22Rv1 (cell line): ENCODE measurements around the gene ADIPOR2.

Experiments
- H3K27ac ChIP-seq: fragments of 450-650 bp; 2 replicates; pipeline ENCODE4 v1.5.1; 2017
- ZFX ChIP-seq: fragments of 450-650 bp; IDR thresholded peaks from 2 replicates; pipeline ENCODE4 v1.6.1; 2017; ENCODE audit warnings: antibody characterized with exemption, borderline replicate concordance
- TF ChIP-seq, protein P1 (sequence below): fragments of 450-650 bp; IDR thresholded peaks from 2 replicates; pipeline ENCODE4 v1.5.1; 2017; ENCODE audit warnings: mild to moderate bottlenecking

ADIPOR2 gene

DNA sequence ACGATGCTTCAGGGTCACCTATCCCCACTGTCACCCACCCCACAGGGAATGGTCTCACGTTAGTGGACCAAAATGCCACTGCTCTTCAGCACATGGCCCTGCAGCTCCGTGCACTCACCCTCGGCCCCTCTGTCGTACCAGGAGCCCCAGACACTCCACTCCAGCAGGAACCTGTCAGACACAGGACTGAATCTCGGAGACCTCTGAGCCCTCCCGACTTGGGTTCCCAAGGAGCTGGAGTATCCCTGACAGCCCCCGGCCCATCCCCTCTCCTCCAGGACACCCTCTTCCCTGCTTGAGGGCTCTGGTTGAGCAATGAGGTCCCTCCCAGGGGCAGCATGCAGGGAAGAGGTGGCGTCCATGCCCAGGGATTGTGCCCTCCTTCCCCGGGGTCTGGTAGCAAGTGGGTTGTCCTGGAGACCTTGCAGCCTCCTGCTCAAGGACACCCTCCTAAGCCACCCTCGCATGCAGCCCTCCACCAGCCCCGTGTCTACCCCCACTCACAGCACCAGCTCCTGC, 109.1 kb downstream of the ADIPOR2 start:
- no peak overlapping the region for H3K27ac ChIP-seq

GRCh38 chr12:1800401-1801302, 109.8 kb downstream of the ADIPOR2 start:
- H3K27ac ChIP-seq: no peak overlapping the region

More for the DNA sequence above, 109.1 kb downstream of the ADIPOR2 start:
- no peak for TF ChIP-seq ZFX
- TF ChIP-seq, protein P1, sequence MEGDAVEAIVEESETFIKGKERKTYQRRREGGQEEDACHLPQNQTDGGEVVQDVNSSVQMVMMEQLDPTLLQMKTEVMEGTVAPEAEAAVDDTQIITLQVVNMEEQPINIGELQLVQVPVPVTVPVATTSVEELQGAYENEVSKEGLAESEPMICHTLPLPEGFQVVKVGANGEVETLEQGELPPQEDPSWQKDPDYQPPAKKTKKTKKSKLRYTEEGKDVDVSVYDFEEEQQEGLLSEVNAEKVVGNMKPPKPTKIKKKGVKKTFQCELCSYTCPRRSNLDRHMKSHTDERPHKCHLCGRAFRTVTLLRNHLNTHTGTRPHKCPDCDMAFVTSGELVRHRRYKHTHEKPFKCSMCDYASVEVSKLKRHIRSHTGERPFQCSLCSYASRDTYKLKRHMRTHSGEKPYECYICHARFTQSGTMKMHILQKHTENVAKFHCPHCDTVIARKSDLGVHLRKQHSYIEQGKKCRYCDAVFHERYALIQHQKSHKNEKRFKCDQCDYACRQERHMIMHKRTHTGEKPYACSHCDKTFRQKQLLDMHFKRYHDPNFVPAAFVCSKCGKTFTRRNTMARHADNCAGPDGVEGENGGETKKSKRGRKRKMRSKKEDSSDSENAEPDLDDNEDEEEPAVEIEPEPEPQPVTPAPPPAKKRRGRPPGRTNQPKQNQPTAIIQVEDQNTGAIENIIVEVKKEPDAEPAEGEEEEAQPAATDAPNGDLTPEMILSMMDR: no peak

DNA sequence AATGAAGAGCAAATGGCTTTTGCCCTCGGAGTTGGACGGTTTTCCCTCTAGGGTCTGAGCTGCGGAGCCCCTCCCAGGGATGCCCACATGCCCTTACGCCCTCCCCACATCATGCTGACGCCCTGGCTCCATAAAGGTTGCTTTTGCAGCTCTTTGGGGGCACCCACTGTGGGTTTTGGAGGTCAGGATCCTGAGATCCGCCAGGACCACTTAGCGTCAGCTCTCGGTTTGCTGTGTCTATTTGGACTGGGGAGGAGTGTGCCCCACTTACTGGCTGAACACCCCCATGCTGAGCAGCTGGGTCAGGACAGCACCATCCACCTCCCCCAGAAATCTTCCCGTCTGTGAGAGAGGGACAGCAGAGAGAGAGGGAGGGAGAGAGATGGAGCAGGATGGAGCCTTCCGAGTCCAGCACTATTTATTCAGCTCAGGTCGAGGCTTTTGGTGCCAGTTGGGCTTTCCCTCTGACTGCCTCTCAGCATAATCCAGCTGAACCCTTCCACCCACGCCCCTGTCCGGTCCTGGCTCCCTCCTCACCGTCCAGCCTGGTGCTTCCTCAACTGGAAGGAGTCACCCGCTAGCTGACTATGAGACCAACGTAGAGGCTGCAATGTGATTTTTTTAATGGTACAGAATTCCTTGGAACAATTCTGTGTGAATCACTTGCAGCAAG, 110.6 kb downstream of the ADIPOR2 start:
- TF ChIP-seq, protein P1: no peak
- no peak for TF ChIP-seq ZFX
- H3K27ac ChIP-seq: no peak overlapping the region

More at GRCh38 chr12:1800401-1801302, 109.8 kb downstream of the ADIPOR2 start:
- no peak for TF ChIP-seq ZFX
- TF ChIP-seq, protein P1: peak; percentile 45

- no peak overlapping the region for H3K27ac ChIP-seq
- TF ChIP-seq, protein P1: no peak
- no peak for TF ChIP-seq ZFX
These were observed 112.9 kb downstream of the ADIPOR2 start for GRCh38 chr12:1803736-1804135.

- no peak overlapping the region for H3K27ac ChIP-seq
- TF ChIP-seq, protein P1: no peak
- no peak for TF ChIP-seq ZFX
These were observed 113.9 kb downstream of the ADIPOR2 start for GRCh38 chr12:1804545-1805332.

DNA sequence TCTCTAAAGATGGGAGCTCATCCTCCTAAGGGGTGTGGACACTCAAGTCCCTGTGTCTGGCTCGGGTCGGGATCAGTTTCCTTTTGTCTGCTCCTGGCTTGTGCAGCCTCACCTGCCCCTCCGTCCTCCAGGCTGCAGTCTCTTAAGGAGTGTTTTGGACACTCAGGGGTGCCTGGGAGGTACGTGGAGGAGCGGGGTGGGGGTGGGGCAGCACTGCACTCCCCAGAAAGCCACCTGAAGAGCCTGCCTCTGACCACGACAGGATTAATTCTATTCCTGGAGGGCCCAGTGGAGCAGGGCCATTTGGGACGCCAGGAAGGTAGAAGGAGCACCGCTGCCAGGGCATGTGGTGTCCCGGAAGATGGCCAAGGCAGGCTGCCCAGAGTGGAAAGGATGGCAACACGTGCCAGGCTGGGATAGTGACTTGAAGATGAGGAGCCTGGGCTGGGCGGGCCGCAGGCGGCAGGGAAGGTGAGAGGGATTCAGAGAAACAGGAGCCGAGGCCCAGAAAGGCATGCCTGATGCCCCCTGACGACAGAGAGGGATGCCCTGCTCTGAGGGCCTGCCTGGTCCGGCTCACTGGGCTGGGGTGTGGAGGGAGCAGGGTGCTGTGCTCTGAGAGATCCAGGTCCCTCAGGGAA, 114.7 kb downstream of the ADIPOR2 start:
- TF ChIP-seq, protein P1: no peak
- TF ChIP-seq ZFX: no peak
- no peak overlapping the region for H3K27ac ChIP-seq
